ENCODE data around the gene NPC1.
A peak's percentile ranks its signal among the peaks of the same experiment; 100 is the strongest.

The NPC1 gene

GRCh38 chr18:23545247-23545789 is 41.0 kb downstream of the NPC1 start:
- DNase-seq: no peak

- peak; percentile 29 to 71 (median 60) for DNase-seq
These were observed 43.8 kb downstream of the NPC1 start for GRCh38 chr18:23542461-23542860.

DNA sequence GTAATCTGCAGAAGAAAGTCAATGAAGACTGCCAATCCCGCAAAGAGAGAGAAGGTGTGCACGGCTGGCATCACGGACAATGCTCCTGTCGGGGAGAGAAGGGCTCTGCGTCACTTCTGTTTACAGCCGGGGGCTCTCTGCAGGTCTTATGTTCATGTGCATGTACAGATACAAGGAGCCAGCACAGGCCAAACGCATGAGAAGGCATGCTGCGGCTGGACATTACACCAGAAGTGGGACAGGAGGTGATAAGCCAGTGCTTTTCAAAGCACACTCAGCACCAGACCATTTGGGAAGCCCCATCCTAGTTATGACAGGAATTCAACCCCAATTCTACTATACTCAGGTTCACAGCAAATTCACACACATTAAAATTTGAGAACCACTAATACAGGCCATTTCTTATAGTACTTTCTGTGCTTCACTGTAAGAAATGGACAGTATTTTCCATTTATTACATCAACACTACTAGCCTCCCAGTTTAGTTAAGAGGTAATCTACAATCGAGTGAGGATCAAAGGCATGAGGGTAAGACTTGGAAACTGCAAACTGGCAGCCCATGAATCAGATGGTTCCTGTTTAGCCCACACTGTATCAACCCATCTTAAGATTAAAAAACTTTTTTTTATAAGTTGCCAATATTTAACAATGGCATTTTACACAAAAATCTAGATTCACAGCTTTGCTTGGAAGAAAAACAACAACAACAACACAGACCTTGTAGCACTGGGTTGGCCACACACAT is 44.8 kb downstream of the NPC1 start:
- DNase-seq: peak in 1 of 3 donors; percentile 38

- peak; percentile 71 to 89 (median 82) for DNase-seq
These were observed 45.4 kb downstream of the NPC1 start for GRCh38 chr18:23540867-23541266.

DNA sequence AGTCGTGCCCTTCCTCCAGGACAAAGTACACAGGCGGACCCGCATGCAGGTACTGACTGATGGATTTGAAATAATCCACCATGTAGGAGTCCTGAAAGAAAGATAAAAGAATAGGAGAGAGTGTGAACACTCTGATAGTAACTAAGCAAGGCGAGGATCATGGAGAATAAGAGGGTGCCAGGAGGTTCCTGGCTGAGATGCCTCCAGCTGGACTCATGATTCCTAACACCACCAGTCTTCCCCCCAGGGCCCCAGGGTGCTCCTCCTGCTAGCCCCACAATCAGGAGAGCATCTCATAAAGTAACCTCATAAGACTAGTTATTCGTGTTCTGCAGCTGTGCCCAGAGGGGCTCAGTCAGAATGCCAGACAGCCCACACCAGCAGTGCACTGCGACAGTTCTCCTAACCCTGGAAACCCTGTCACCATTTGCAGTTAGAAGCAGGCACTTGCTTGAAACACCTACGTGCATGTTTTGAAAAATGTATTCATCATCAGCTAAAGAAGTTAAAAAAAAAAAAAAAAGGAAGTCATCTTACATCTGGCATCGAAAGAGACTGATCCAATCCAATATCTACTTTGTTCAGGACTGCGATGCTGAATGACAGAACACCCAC is 46.3 kb downstream of the NPC1 start:
- DNase-seq: peak; percentile 54 to 87 (median 63)

GRCh38 chr18:23539296-23539695 is 47.0 kb downstream of the NPC1 start:
- peak; percentile 24 to 54 (median 37) for DNase-seq

GRCh38 chr18:23538870-23539269 is 47.4 kb downstream of the NPC1 start:
- no peak for DNase-seq

- no peak for DNase-seq
These were observed 48.3 kb downstream of the NPC1 start for GRCh38 chr18:23538001-23538400.

DNA sequence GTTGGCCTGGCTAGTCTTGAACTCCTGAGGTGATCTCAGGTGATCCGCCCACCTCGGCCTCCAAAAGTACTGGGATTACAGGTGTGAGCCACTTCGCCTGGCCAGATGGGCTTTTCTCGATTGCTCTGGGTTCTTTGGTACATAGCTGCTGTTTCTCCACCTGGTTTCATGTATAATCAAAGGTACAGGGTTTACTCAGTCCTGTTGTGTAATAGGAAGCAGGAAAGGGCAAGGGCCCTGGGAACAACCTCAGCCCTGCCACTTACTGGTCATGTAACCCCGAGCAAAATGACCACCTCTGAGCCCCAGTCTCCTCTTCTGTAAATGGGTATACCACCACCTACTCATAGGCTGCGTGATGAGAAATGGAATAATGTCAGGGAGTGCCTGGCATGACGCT is 49.0 kb downstream of the NPC1 start:
- no peak for DNase-seq

DNA sequence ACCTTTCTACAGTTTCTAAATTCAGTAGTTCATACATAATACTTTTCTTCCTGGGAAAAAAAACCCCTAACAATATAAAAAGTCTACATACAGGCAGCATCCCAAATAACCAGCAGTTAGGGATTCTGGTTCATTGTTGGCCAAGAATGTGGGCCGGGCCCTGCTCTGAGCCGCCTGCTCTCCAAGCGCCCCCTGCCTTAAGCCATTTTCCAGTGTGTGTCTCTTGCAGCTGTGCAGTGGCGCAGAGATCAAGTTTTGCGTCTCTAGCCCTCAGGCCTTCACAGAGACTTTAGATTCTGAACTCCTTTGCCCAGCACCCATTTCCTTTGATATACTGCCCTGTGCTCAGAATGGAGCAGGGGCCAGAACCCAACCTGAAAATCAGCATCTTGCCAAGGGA is 50.1 kb downstream of the NPC1 start:
- DNase-seq: no peak

- no peak for DNase-seq
These were observed 52.0 kb downstream of the NPC1 start for GRCh38 chr18:23534276-23534675.

- no peak for DNase-seq
These were observed 53.5 kb downstream of the NPC1 start for GRCh38 chr18:23532848-23533247.

GRCh38 chr18:23531912-23532311 is 54.4 kb downstream of the NPC1 start:
- DNase-seq: no peak

GRCh38 chr18:23530195-23530594 is 56.1 kb downstream of the NPC1 start:
- DNase-seq: peak; percentile 58 to 69 (median 63)

DNA sequence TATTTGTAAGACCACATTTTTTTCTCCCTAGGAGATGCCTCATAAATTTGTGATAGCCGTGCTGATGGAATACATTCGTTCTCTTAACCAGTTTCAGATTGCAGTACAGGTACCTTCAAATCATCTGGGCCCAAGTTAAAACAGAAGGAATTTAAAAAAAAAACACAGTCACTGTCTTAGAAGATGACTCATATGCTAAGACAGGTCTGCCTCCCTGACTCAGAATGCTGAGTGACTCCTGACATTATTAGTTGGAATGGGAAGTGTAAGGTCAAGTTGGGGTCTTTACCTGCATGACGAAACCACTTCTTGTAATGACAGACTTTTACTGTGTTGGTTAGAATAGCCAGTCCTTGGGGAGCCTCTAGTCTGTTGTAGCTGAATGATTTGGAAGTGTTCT is 56.7 kb downstream of the NPC1 start:
- peak; percentile 37 to 62 (median 55) for DNase-seq

- DNase-seq: peak; percentile 88 to 93 (median 90)
These were observed 57.5 kb downstream of the NPC1 start for GRCh38 chr18:23528580-23529472.

DNA sequence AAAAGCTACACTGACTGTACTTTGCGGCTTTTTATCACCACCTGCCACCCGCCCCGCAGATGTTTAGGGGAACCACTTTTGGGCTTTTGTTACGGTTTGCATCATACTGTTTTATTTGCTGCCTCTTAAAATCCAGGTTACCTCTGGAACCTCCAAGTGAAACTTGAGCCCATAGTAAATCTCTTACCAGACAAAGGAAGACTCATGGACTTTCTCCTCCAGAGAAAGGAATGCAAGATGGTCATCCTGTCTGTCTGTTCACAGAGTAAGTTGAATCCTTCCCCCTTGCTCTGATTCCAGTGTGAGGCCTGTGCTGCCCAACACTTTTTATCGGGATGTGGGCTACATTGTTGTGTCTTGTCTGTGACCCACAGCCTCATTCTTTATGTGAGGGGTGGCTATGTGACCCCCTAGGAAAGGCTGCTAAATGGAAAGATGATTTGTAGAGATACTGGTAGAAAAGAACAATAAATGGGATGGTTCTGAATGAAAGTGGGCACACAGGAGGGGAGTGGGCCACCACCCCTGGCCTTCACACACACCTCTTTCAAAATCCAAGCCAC is 59.7 kb downstream of the NPC1 start:
- DNase-seq: no peak

GRCh38 chr18:23524213-23524707 is 62.0 kb downstream of the NPC1 start:
- no peak for DNase-seq

- DNase-seq: peak; percentile 70 to 94 (median 77)
These were observed 62.7 kb downstream of the NPC1 start for GRCh38 chr18:23523429-23524212.

- DNase-seq: no peak
These were observed 64.4 kb downstream of the NPC1 start for GRCh38 chr18:23521907-23522306.

- no peak for DNase-seq
These were observed 65.0 kb downstream of the NPC1 start for GRCh38 chr18:23521271-23521670.

- DNase-seq: peak; percentile 36 to 69 (median 52)
These were observed 66.6 kb downstream of the NPC1 start for GRCh38 chr18:23519734-23520133.

Data from suppressor macrophage treated with lipopolysaccharide for 1 hour (primary cell).